Activated naive CD4-positive, alpha-beta T cell treated with anti-CD3 and anti-CD28 coated beads, Interleukin-2, amount 50 U/mL, for 16 hours (primary cell): ENCODE measurements around the gene CXCL11.
"Not testable (repeated sequence)": the region's sequence is repeated elsewhere in the genome, so short reads cannot be mapped to it uniquely, and the experiment has no call there.

ENCODE experiments used
- DNase-seq: peaks from one replicate; pipeline ENCODE4 v3.0.0-alpha.2; 2020

CXCL11 gene

DNA sequence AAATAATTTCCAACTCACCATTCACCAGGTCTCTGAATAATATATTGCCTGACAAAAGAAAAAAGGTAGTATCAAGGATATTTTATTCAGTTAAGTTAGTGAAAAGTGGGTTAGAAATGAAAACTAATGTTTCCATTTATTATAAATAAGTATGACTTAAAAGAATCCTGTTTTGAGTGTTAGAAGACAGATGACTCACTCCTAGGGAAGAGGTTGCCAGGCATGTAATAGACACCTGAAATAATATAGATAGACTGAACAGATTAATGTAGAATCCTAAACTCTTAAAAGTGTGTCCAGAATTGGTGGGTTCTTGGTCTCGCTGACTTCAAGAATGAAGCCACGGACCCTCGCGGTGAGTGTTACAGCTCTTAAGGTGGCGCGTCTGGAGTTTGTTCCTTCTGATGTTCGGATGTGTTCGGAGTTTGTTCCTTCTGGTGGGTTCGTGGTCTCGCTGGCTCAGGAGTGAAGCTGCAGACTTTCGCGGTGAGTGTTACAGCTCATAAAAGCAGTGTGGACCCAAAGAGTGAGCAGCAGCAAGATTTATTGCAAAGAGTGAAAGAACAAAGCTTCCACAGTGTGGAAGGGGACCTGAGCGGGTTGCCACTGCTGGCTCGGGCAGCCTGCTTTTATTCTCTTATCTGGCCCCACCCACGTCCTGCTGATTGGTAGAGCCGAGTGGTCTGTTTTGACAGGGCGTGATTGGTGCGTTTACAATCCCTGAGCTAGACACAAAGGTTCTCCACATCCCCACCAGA is 6.5 kb upstream of the CXCL11 start:
- DNase-seq: not testable (repeated sequence)

DNA sequence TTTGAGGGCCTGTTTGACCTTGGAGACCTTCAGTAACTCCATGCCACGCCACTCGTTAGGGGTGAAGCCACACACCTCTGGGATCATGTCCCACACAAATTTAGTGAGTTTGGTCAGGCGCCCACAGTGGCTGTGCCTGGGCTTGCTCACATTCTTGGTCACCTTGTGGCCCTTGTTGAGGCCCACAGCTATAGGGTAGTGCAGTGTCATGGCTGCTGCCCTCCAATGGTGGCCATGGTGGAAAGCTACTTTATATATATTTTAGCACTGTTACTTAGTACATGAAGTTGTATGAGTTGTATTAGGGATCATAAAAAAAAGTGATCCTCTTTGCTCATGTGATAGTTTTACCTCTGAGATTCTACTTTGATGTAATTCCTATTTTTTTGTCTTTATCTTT is 985 bp upstream of the CXCL11 start:
- no peak for DNase-seq

DNA sequence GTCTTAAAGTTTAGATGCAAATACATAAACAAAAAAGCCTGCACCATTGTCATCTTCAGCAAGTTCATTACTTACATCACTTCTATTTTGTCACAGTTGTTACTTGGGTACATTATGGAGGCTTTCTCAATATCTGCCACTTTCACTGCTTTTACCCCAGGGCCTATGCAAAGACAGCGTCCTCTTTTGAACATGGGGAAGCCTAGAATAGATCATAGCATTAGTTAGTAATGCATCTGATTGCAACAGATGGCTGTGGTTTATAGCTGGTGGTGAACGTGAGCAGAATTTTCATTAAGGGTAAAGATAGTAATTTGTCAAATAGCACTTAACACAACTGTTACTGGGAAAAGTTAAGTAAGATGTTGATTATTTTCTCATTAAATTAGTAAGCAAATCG is 729 bp downstream of the CXCL11 start:
- no peak for DNase-seq

DNA sequence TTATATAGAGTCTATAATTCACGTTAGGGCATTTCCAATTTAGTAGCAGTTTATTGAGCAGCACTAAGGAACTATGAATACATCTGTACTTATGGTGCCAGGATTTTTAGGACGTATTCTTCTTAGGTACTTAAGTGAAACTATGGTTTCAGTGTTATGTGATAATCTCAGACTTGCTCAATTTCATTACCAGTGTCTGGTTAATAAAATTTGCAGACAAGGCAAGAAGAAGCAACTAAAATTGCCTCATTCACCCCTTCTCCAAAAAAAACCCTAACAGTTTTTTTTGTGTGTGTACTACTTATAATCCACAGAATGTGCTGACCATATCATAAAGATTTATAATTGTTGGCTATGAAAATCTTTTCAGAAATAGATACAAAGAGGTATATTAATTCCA is 6.6 kb downstream of the CXCL11 start:
- no peak for DNase-seq

DNA sequence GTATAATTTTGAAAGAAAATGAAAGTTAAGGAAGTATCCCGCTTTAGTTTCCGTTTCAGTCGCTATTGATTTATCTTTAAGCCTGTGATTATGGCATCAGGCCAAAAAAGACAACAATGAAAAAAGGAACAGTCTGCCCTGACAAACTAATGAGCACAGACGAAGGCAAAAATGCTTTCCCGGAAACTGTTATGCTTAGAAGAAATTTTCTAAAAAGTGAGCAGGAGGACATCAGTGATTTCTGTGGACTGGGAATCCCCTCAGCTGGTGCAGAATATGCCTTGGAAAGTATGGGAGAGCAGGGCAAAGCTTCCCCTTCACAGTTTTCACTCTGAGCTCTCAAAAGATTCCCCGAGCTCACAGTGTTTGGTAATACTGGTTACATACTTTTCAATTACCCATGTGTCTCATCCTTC is 7.5 kb downstream of the CXCL11 start:
- no peak for DNase-seq

DNA sequence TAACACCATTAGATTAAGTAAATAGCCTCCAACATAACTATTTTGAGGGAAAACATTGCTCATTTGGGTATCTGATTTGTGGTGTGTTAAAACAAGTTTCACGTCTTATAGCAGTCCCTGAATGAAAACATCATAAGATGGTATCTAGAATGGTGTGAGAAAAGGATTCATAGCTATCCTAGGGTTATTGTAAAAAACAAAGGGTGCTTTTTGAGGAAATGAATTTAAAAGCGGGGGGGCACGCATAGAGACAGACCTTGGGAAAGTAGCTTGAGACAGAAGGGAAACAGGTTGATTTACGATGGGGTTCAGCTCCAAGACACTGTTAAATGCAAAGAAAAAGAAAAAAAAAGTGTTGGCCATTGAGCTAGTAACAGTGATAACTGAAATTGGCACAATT is 11.8 kb downstream of the CXCL11 start:
- DNase-seq: no peak

DNA sequence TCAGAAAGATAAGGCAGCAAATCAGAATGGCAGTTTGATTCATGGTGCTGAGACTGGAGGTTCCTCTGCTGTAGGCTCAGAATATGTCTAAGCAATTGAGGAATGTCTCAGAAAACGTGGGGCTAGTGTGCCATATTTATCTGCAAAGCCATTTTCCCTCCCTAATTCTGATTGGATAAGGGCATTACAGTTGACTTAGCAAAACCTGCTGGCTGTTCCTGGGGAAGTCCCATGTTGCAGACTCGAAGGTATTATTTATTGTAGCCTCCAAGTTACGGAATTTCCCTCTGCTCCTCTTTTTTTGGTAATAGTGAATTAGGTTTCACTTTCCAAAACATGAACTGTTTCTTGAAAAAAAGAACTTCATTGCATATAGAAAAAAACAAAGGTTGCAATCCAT is 12.5 kb downstream of the CXCL11 start, which contains the start of gene CXCL10:
CXCL10 (minus strand) TSS at position 109 of the 400 bp plus-strand sequence; CDS start at position 43, 66 bp downstream.
- DNase-seq: no peak

DNA sequence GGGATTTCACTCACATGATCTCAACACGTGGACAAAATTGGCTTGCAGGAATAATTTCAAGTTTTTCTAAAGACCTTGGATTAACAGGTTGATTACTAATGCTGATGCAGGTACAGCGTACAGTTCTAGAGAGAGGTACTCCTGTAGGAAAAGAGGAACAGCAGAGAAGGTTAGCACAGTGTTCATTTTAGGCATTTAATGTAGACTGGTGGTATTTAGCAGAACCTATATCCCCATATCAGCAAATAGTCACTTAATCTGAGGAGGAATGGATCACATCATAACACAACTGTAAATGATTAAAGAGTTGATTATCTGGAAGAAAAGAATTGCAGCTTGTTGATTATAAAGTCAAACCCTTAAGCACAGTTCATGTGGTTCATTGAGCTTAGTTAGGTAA is 13.2 kb downstream of the CXCL11 start:
- DNase-seq: no peak

DNA sequence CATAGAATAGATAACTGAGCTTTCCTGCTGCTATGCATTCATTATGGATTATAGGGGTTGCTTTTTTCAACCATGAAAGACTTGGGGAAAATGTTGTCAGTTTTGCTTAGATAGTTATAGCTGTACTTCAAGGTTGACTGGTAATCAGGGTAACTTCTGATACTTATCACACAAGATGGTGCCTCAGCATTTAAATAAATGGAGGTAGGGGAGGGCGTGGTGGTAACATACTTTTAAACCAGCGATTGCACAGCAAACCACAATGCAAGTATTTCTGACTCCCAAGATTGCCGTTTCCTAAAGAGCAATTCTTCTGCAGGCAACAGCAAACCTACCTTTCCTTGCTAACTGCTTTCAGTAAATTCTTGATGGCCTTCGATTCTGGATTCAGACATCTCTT is 13.8 kb downstream of the CXCL11 start:
- no peak for DNase-seq

DNA sequence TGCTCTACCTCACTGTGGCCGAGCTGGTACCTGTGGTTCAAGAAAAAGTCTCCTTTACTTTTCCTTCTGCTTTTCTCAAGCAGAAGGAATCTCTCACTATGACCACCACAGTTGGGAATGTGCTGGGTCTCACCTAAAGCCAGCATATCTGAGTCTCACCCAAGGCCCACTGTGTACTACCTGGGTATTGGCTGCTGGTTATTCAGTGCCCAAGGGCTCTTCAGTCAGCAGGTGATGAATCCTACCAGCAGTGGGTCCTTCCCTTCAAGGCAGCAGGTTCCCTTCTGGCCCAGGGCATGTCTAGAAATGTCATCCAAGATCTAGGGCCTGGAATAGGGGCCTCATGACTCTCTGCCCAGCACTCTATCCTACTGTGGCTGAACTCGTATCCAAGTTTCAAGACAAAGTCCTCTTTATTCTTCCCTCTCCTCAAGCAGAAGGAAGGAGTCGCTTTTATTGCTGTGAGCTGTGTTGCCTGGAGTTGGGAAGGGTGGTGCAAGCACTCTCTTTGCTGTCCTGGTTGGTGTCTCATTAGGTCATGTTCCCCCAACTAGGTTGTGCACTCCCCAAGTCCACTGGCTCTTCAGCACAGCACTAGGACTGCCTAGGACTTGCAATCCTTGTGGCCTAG is 18.7 kb downstream of the CXCL11 start:
- no peak for DNase-seq

DNA sequence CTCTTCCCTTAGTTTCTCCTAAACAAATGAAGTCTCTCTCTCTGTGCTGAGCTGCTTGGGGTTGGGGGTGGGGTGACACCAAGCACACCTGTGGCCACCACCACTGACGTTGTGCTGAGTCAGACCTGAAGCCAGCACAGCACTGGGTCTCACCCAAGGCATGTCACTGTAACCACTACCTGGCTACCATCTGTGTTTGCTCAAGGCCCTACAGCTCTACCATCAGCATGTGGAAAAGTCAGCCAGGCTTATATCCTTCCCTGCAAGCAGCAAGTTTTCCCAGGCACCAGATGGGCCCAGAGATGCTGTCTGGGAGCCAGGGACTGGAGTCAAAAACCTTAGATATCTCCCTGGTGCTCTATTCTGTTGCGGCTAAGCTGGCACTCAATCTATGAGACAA is 19.5 kb downstream of the CXCL11 start:
- DNase-seq: no peak

DNA sequence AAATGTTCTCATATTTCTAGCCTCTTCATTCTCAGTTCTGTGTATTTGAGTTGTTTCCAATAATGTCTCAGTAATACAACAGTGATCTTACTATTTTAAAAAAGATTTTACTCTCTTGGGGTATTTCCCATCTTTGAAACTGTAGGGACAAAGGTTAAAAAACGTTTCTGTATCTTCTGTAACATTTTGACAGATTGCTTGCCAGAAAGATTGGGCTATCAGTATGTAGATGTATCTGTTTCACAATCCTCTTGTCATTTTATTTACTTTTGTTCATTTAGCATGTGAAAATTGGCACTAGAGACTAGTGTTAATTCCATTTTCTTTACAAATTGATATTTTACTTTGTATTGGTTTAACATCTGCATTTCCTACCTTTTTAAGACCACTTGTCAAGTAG is 22.3 kb downstream of the CXCL11 start:
- DNase-seq: no peak

DNA sequence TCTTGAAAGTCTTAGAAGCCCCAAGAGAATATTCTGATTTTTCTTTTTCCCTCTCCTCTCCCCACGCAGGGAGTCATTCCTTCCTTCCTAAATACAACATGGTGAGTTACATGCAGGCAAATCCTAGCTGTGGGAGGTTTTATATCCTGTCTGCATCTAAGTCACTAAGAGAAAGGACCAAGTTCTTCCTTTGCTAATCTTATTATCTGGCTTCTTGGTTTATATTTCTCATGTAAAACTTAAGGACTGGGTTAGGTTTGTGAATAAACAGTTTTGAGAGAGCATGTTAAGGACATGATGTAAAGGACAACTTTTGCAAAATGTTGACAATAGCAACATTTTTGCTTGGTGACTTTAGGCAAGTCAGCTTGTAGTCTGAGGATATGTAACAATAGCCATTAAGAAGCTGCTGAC is 23.5 kb downstream of the CXCL11 start:
- DNase-seq: no peak

DNA sequence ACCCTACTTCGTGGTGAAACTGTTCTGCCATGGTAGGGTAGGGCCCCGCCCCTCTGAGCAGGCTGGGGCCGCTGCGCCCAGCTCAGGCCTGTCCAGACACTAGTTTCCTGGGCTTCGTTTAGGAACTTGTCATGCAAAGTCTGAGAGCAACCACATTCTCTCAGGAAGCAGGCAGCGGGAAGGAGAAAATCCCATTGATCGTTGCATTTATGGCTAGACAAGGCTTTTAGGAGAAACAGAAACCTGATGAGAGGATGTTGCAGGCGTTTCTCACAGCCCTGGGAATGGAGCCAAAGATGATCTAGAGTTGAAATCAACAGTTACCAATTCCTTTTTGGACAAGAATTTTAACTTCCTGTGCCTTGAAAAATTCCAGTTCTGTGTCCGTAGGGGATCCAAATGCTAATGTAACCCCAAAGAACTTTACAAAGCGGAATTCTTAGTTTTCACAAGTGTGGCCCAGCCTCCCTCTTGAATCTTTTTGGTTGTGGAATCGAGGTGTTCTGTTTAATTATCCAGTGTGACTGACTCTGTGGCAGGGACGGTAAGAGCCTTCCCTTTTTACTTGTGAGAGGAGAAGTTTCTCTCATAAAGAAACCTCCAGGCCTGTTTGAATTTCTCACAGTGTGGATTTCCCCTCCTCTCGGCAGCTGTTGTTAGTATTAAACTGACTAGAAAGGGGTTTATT is 24.0 kb downstream of the CXCL11 start:
- no peak for DNase-seq

DNA sequence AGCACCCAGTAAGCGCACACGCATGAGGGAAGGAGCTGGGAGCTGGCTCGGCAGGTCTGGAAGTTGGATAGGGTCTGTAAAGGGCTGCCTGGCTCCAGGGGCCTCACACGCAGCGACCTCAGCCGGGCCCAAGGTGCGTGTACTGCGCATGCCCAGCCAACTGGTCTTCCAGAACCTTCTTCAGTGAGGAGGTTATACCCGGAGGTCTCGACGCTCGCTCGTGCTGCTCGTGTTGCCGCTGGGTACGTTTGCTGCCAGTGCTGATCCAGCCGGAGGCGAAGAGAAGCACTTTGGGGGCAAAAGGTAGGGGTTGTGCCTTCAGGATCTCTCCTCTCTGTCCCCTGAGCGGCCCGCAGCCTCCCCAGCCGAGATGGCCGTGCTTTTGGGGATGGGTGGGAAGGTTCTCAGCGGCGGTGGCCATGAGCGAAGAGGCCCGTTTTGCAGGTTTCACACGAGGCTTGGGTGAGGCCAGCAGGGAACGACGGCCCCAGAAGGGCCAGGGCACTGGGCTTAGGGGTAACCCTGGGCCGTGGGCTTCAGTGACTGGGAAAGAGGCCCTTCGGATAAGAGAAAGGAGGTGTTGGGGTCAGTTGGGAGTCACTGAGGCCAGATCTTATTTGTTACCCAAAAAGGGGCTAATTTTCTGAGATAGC is 24.7 kb downstream of the CXCL11 start:
- DNase-seq: no peak

DNA sequence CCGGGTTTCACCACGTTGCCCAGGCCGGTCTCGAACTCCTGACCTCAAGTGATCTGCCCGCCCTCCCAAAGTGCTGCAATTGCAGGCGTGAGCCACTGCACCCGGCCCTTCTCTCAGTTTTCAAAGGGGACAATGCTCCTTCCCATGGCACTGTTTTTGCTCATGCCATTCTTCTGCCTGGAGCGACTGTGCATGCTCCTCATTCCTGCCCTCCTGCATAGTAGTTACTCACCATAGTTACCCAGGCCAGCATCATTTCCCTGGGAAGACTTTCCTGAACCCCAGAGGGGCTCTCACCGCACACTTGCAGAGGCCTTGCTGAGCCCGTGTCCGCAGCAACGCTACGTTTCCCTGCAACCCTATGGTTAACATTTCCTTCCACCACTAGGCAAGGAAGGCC is 25.3 kb downstream of the CXCL11 start:
- DNase-seq: no peak

DNA sequence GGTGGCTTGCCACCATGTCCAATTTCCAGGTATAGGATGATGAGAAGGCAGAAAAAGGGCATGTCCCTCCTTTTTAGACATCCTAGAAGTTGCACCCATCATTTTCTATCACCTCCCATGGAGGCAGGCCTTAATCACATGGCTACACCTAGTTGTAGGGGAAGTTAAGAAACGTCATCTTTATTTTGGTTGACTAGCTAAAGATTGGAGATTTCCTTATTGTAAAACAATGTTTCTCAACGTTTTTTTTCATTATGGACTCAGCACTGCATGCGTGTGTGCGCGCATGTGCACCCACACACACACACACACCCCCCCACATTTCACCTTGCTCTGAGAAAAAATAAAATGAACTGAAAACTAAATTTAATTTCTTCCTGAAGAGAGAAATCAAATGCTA is 26.6 kb downstream of the CXCL11 start:
- no peak for DNase-seq

DNA sequence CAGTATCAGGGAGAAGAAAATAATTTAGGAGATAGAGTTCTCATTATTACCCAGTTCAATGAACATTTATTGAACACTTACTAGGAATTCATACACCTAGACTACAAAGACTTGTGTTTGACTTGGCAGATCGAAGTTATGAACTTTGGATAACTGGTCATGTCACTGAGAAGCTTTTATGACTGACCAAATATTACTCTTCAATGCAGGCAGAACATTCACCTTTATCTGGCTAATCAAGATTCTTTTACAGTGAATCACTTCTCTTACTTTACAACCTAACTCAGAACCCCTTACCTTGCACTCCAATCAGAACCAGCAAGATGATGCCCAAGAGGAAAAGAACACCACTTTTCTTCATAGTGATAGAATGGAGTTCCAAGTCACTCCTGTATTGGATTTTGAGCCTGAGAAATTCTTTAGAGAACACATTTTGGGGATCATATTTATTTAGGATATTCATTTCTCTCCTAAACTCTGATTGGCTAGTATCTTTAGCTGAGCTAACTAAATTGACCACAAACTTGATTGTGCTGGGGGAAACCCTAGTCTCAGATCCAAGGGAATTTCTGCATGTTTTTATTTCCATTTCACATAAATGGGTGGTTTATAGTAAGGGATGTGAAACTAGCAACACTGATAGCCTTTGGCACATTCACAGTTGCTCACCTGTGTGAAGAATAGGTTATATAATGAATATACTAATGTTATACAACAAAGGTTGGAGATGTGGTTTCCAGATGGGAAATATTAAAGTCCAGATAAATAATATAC is 28.6 kb downstream of the CXCL11 start, which contains the start of gene CXCL9:
CXCL9 (minus strand) TSS at position 421 of the 774 bp plus-strand sequence; CDS start at position 361, 60 bp downstream.
- DNase-seq: no peak

DNA sequence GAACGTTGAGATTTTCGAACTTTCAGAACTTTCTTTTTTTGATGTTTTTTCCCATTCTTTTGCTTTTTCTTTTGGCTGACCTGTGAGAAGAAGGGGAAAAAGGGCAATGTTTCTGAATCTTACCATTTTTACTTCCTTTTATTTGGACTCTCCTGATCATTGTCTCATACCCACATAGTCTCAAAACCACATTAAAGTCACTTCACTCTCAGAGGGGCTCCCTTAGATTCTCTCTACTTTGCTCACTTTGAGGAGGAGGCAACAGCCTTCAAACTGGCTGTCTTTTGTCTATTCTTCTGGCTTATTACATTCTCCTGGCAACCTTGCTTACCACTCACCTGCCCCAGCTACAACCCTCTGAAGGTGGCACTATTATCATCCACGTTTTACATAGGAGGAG is 32.2 kb downstream of the CXCL11 start:
- DNase-seq: no peak

DNA sequence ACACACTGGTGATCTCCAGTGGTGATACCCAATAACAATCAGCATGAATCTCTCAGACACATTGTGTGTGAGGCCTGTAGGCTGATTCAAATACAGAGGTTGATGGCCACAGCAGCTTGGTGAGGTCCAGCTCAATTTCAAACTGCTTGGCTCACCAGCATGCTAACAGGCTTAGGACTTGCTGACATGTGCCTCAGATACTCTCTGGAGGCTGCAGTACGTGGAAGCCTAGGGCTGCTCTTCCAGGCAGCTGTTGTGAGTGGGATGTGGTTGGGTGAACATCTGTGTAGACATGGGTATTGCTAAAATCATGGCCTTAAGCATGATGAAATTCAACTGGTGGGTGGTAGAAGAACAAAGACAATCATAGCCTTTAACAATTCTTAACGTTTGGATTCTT is 32.8 kb downstream of the CXCL11 start:
- DNase-seq: no peak

DNA sequence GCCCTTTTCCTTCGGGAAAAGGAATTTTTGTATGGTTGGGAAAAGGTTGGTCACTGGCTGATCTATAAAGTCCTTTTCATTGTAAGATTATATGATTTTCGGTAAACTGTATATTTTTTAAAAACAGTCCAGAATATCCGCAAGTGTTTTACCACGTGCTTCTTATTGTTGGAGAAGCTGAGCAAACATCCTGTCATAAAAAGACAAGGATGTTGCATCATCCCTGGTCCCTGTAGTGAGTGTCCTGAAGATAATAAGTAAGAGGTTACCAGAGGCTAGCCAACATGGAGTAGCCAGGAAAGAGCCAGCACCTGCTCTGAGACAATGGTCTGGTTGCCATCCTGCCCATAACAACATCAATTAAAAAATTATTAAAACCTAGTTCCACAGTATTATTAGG is 33.7 kb downstream of the CXCL11 start:
- no peak for DNase-seq

DNA sequence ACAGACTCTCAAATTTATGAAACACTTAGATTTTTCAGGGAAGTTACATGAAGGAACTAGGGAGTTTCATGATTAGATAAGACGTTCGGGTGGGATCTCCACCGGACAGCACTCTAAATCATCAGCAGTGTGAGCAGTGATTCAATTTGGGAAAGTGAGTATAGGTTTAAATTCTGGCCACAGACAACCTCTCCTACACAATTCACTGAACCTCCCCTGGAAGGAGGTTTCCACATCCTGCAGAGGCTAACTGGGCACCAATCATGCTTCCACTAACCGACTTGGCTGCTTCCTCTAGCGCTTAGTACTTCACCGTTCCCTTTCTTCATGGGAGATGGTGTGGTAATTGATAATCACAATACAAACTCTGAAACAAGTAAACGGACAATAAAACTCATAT is 34.2 kb downstream of the CXCL11 start:
- DNase-seq: no peak

DNA sequence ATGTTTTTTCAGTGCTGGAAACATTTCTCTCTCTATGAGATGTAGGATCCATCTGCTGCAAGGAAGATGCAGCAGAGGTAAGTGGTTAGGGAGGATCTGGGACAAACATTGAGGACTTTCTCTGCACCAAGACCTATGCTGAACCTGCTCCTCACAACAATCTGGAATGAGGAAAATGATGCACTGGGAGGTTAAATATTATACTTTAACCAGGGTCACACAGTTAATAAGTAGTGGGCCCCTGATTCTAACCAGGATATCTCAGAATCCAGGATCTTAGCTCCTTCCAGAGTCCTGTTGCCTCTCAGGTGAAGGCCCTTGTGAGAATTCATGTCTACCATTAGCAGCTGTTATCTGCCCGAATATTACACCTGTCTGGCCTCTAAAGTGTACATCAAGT is 35.6 kb downstream of the CXCL11 start:
- DNase-seq: no peak
